GM12892 (cell line): Measurements from ENCODE around the gene JAK1.

Experiments
- POLR2A ChIP-seq: IDR thresholded peaks from 2 replicates; pipeline ENCODE4 v1.6.1; 2011; ENCODE audit warnings: low read depth, low read length, control low read depth
- POLR2AphosphoS5 ChIP-seq: IDR thresholded peaks from 2 replicates; pipeline ENCODE4 v1.6.1; 2011; ENCODE audit warnings: low read depth, low read length, control low read depth
- TAF1 ChIP-seq: IDR thresholded peaks from 2 replicates; pipeline ENCODE4 v1.6.1; 2011; ENCODE audit warnings: low read depth, mild to moderate bottlenecking, control low read depth, low read length, borderline replicate concordance

GRCh38 chr1:65009724-65010420, 43.5 kb upstream of the JAK1 start:
- TF ChIP-seq POLR2A (no peak), POLR2AphosphoS5 (no peak), TAF1 (no peak)
